ENCODE data around the gene IGSF22. TPM values are rescaled to one million over a fixed set of nuclear protein-coding genes. Genes with fewer than 3 reads are reported as not detected.

IGSF22 gene
- not detected in 2 replicates for total RNA-seq (2014; rRNA removed; shearing (Covaris generic))

DNA sequence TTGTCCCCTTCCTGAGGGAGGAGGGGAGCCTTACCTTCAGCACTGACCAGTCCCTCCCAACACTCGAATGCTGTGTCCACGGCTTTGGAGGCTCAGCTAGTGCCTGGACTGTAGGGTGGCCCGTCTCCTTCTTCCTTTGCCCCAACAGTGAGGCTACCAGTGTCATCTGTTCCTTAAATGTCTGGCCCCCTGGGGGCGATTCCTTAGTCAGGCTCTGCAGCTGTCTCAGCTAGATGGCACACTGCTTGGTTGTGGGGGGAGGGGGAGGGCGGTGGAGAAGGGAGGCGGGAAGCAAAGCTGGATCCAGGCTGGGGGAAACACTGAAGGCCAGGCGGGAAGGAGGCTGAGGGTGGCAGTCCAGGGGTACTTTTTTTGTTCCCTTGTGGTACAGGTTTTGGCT, at the start of gene IGSF22:
Gene IGSF22 (minus strand): TSS at position 149 of the 400 bp plus-strand sequence. CDS start 1,952 bp downstream, outside the sequence.
- no peak for DNase-seq (ENCODE audit: low read depth)

GRCh38 chr11:18774801-18775200, 48.8 kb upstream of the IGSF22 start:
- no peak for DNase-seq (ENCODE audit: low read depth)

DNA sequence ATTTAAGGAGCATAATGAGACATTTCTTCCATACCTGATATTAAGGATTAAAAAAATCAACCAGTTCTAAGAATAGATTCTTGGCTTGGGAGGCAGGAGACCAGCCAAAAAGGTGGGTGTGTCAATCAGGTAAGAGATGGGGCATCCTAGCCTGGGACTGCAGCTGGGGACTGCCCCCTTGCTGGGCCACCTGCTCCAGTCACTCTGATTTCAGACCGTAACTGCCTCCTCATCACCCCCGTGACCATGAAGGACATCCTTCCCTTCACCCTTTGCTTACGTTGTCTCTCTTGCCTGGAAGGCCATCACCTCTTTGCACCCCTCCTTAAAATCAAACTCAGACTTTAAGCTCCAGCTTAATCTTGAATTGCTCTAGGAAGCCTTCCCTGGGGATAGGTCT, 47.7 kb upstream of the IGSF22 start:
- DNase-seq (ENCODE audit: low read depth): no peak

DNA sequence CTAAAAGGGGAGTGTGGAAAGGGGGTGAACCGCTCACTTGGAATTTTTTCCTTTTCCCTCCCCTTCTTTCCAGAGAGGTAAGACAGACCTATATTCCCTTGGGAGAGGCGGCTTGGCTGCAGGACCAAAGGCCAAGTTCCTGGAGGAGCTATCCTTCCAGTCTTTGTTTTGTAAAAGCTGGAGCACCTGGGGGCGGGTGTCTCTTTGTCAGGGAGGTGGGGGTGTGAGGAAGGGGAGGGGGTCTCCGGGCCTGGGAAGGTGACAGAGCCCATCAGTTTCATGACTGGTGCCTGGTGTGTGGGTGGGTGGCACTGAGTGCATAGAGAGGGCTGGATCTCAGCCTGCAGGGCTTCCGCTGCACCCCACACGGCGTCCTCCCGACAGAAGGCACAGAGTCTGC, 47.1 kb upstream of the IGSF22 start:
- DNase-seq (ENCODE audit: low read depth): no peak

- peak; percentile 6 for DNase-seq (ENCODE audit: low read depth)
Observed at GRCh38 chr11:18772211-18772610, 46.2 kb upstream of the IGSF22 start.

DNA sequence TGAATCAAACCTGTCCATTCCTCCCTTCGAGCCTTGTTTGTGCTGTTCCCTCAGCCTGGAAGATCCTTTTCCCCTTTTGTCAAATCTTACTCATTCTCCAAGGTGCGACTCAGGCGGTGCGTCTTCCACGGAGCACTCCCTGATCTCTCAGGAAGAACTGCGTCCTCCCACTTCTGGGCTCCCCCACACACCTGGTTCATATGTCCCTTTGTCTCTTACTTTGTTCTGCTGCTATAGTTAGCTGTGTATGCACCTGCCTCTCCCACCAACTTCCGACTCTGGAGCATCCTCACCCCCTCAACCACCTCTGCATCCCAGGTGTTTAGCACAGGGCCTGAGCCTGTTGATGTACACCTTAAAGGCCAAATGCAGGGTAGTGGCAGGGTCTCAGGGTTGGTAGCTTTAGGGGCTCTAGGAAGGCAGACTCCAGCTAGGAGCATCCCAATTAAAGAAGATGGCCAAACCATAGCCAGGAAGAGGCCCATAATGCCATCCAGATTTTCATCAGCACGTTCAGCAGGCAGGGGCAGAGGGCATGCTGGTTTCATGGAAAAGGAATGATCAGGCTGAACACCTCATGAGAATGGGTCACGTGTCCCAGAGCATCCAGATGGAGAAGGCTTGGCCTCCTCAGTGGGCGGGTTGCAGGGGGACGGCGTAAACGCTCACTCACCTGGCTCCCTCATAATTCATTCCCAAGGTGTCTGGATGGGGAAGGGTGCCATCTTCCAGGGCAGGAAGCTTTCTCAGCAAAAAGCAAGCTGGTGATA, 45.5 kb upstream of the IGSF22 start:
- DNase-seq (ENCODE audit: low read depth): no peak

DNA sequence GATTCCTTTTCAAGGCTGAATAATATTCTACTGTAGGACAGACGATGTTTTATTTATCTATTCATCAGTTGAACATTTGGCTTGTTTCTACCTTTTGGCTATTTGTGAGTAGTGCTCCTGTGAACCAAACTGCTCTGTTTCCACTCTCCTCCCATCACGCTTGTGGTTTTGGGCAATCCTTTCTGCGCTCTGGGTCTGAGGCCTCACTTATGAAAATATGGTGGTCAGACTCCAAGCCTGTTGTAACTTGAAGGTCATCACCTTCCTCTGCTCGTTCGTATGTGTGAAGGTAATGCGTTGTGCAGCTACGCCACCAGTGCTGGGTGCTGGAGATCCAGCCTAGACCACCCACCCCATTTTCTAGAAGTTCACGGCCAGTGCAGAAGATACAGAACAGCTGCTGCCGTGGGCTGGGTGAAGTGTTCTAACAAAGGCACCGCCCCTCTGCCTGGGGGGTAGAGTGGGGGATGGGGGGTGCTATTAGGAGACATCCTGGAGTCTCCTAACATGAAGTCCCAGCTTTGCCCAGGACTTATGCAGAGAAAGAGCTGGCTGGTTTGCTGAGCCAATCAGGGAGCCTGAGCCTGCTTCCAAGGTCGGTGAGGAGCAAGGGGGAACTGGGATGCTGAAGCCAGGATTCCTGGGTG, 44.6 kb upstream of the IGSF22 start:
- no peak for DNase-seq (ENCODE audit: low read depth)

DNA sequence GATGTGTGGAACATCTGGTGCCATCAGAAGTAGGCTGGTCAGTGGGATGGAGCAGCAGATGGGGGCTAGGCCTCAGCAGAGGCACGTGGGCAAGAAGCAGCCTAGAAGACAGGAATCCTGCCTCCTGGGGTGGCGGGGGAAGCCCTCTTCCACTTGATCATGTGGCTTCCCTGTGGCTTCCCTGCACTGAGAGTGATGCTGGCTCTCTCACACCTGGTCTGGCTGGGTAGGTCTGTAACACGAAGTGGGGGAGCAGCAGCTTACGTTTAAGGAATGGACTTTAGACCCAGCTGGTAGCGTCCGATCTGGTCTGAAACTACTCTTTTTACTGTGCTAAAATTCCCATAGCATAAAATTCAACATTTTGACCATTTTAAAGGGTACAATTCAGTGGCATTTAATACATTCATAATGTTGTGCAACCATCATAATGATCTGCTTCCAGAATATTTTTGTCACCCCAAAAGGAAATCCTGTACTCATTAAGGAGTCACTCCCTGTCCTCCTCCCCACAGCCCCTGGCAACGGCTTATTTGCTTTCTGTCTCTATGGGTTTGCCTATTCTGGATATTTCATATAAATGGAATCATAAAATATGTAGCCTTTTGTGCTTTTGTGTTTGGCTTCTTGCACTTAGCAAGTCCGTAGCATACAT, 43.9 kb upstream of the IGSF22 start:
- DNase-seq (ENCODE audit: low read depth): no peak

DNA sequence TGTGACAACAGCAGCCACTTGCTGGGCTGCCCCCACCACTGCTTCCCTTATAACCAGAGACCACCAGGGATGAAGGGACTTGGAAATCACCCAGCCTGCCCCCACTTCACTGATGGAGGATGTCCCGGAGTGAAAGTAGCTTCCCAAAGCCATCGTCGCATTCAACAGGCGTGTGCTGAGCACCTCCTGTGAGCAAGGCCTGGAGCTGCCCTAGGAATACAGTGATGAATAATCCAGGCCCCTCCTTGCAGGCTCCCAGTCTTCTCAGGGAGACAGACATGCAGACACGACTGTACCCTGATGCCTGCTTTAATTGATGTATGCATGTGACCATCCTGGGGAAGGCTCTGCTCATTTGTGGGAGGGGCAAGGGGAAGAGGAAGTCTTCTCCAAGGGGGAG, 43.0 kb upstream of the IGSF22 start:
- no peak for DNase-seq (ENCODE audit: low read depth)

DNA sequence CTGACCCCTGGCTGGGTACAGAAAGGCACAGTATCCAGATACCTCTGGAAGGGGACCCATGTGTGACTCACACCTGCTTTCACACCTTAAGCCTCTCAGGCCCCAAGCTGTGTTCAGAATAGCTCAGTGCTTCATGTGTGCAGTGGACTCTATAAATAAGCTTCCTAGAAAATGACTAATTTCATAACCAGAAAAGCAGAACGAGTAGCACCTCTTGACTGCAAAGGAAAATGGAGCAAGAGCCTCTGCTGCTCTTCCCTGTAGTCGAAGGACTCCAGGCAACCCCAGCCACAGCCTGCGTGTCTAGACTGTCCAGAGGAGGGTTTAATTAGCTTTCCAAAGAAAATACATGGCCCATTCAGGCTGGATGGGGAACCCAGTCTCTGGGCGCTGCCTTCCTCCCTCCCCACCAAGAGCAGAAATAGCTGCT, 42.5 kb upstream of the IGSF22 start:
- no peak for DNase-seq (ENCODE audit: low read depth)

DNA sequence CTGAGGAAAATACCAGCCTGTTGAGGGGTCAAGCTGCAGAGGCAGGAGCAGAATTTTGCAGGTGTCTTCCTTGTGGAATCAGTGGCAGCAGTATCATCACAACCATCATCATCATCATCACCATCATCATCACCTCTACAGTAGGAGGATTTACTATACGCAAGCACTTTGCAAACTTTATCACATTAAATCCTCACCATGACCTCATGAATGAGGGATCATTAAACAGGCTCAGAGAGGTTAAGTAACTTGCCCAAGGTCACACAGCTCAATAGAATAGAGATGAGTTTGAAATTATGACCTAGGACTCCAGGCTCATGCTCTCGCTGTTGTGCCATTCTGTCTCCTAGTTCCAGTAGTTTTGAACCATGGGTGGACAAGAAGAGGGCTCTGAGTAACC, 40.0 kb upstream of the IGSF22 start:
- no peak for DNase-seq (ENCODE audit: low read depth)

- DNase-seq (ENCODE audit: low read depth): peak; percentile 12
Observed at GRCh38 chr11:18765554-18765953, 39.6 kb upstream of the IGSF22 start.

GRCh38 chr11:18761741-18762140, 35.8 kb upstream of the IGSF22 start:
- DNase-seq (ENCODE audit: low read depth): no peak

DNA sequence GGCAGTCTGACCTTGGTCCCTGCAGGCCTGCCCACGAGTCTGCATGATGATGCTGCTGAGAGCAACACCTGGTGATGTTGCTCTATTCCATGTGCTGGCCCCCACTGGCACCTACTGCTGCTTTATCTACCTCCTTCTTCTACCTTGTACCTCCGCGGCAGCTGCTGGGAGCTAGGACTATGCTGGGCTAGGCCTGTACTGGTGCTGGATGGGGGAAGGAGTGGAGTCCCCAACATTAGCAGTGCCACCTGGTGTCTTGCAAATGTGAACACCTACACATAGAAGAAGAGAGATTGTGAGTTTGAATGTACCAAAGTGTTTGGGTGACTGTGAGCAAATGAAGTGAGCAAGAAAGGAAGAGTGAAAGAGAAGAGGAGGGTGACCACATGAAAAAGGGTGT, 35.2 kb upstream of the IGSF22 start:
- no peak for DNase-seq (ENCODE audit: low read depth)

- DNase-seq (ENCODE audit: low read depth): no peak
Observed at GRCh38 chr11:18757811-18758210, 31.8 kb upstream of the IGSF22 start.

DNA sequence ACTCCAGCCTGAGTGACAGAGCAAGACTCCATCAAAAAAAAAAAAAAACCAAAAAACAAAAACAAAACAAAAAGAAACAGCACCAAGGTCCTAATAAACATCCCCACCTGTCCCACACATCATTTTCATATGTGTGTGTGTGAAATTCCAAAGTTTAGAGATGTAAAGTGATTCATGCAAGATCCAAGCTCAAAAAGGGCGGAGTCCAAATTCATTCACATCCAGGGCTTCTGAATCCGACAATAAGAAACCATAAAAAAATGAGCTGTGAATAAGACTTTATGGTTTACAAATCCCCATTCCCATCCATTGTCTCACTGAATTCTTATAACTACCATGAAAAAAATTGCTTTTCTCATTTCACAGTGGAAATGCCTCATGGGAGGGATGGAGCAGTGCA, 30.9 kb upstream of the IGSF22 start:
- DNase-seq (ENCODE audit: low read depth): no peak

GRCh38 chr11:18754308-18754707, 28.3 kb upstream of the IGSF22 start:
- DNase-seq (ENCODE audit: low read depth): peak; percentile 61

DNA sequence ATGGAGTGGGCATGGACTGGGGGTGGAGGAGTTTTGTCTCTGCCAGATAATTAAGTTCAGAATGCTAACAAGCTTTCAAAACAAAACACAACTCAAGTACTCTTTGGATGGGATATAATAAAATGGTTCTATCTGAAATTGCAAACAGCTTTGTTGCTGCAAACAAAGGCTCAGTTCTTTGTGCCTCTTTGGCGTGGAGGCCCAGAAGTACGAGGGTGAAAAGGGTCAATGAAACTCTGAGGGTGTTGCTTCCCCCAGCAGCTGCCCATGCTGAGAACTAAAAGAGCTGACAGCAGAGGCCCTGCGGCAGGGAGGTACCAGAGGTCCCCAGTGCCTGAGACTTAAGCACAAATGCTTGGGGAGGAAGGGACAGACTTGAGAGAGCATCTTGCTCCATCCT, 26.5 kb upstream of the IGSF22 start:
- no peak for DNase-seq (ENCODE audit: low read depth)

DNA sequence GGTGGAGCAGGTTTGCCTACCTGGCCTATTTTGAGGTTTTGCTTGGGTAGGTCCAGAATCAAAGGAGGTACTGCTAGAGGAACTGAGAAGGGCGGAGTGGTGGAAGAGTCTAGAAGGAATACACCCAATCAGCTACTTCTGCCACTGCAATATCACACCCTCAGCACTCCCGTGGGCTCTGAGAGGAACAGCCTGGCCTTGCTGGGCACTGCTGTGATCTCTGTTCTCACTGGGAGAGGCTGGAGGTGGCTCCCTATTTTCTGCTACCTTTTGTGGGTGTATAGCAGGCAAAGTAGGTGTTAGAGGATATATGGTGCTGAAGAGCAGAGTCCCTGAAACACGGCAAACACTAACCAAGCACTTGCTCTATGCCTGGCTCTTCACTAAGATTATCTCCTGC, 25.0 kb upstream of the IGSF22 start:
- no peak for DNase-seq (ENCODE audit: low read depth)

- DNase-seq (ENCODE audit: low read depth): peak; percentile 92
Observed at GRCh38 chr11:18749681-18750319, 23.8 kb upstream of the IGSF22 start.

GRCh38 chr11:18748766-18749365, 22.9 kb upstream of the IGSF22 start:
- DNase-seq (ENCODE audit: low read depth): peak; percentile 16

- no peak for DNase-seq (ENCODE audit: low read depth)
Observed at GRCh38 chr11:18745251-18745650, 19.3 kb upstream of the IGSF22 start.
